Endodermal cell (in vitro differentiated cells): ENCODE measurements around the gene KCNC1. TPM values are rescaled to one million over a fixed set of nuclear protein-coding genes. Genes with fewer than 3 reads are reported as not detected.
A peak's percentile ranks its signal among the peaks of the same experiment; 100 is the strongest.

ENCODE experiments used
- DNase-seq: peaks from one replicate; pipeline ENCODE4 v3.0.0-alpha.2; 2017
- H3K27ac ChIP-seq: 2 replicates; pipeline ENCODE4 v1.5.1; 2013; ENCODE audit warnings: mild to moderate bottlenecking, low read depth, low read length, moderate library complexity
- H3K27me3 ChIP-seq: 2 replicates; pipeline ENCODE4 v1.6.1; 2013; ENCODE audit warnings: mild to moderate bottlenecking, low read length, moderate library complexity; ENCODE audit not compliant: insufficient read depth, control insufficient read depth, poor library complexity, severe bottlenecking
- H3K36me3 ChIP-seq: 2 replicates; pipeline ENCODE4 v1.7.0; 2013; ENCODE audit warnings: mild to moderate bottlenecking, low read length, moderate library complexity; ENCODE audit not compliant: control insufficient read depth, insufficient read depth
- H3K4me1 ChIP-seq: one replicate; pipeline ENCODE4 v1.7.0; 2013; ENCODE audit warnings: low read length; ENCODE audit not compliant: control insufficient read depth, insufficient read depth
- H3K4me3 ChIP-seq: 2 replicates; pipeline ENCODE4 v1.5.1; 2013; ENCODE audit warnings: mild to moderate bottlenecking, low read length, moderate library complexity
- H3K9ac ChIP-seq: 2 replicates; pipeline ENCODE4 v1.6.1; 2013; ENCODE audit warnings: mild to moderate bottlenecking, low read length, moderate library complexity; ENCODE audit not compliant: poor library complexity, severe bottlenecking; ENCODE audit errors: extremely low read depth
- H3K9me3 ChIP-seq: 2 replicates; pipeline ENCODE4 v1.6.1; 2013; ENCODE audit warnings: mild to moderate bottlenecking, low read length, moderate library complexity; ENCODE audit not compliant: control insufficient read depth
- H3K27ac Mint-ChIP-seq: 2 replicates; pipeline ENCODE4 v1.8.0; 2020; ENCODE audit warnings: mixed read lengths
- H3K27me3 Mint-ChIP-seq: 2 replicates; pipeline ENCODE4 v1.8.0; 2021; ENCODE audit warnings: mild to moderate bottlenecking, mixed read lengths; ENCODE audit not compliant: insufficient read depth
- H3K36me3 Mint-ChIP-seq: 2 replicates; pipeline ENCODE4 v1.8.0; 2020; ENCODE audit warnings: low read depth, mixed read lengths
- H3K4me1 Mint-ChIP-seq: 2 replicates; pipeline ENCODE4 v1.8.0; 2020; ENCODE audit warnings: mixed read lengths
- H3K4me3 Mint-ChIP-seq: 2 replicates; pipeline ENCODE4 v1.8.0; 2020; ENCODE audit warnings: mild to moderate bottlenecking, moderate library complexity, mixed read lengths
- H3K9me3 Mint-ChIP-seq: 2 replicates; pipeline ENCODE4 v1.8.0; 2020; ENCODE audit warnings: mild to moderate bottlenecking, mixed read lengths
- CTCF ChIP-seq: fragments of 200-600 bp; sonication (generic); conservative IDR thresholded peaks from 2 replicates; pipeline ENCODE4 v1.5.0; 2021; ENCODE audit warnings: antibody characterized with exemption, mild to moderate bottlenecking
- WGBS, 2 experiments: methylation state at CpG; one replicate each; pipeline versions ENCODE4 v1.1.5 to v1.1.7; 2013; ENCODE audit warnings: missing lambda C conversion rate in 2 of 2, mixed read lengths in 1 of 2; ENCODE audit not compliant: insufficient coverage in 1 of 2, insufficient read length in 1 of 2; 5-methylcytosine and 5-hydroxymethylcytosine counted together
- total RNA-seq, 2 donors: library from RNA; stranded (reverse); fragmentation: NEBNext Ultra II Directional in 1 of 2; extraction: Animal tissue kit (Norgen Biotek cat#: 25700) in 1 of 2; gene quantifications; 2 replicates in 1 of 2; 3 replicates in 1 of 2; pipeline ENCODE4 v1.2.1, GENCODE V29; 2021

The KCNC1 gene
- total RNA-seq, 2 donors from 2014 or later: not detected

GRCh38 chr11:17827006-17827405 lies 92.4 kb downstream of the KCNC1 start:
- Histone ChIP-seq H3K36me3 (no peaks in the 10 kb centered on the region), H3K4me3 (no peak overlapping the region), H3K9me3 (no peaks in the 10 kb centered on the region), H3K9ac (no peak overlapping the region), H3K27ac (no peak overlapping the region), H3K27me3 (no peaks in the 10 kb centered on the region), H3K4me1 (peaks cover 3% of the 10 kb centered on the region)
- TF ChIP-seq CTCF: peak; percentile 69
- 88 to 95% methylated on average over 4 to 5 of the region's 5 CpGs for WGBS, 2 experiments
- H3K27me3 Mint-ChIP-seq: no peaks in the 10 kb centered on the region
- peaks cover 3% of the 10 kb centered on the region for H3K4me1 Mint-ChIP-seq
- H3K9me3 Mint-ChIP-seq: no peaks in the 10 kb centered on the region
- no peak overlapping the region for H3K4me3 Mint-ChIP-seq
- no peak overlapping the region for H3K27ac Mint-ChIP-seq
- peak; percentile 54 for DNase-seq
- no peaks in the 10 kb centered on the region for H3K36me3 Mint-ChIP-seq

DNA sequence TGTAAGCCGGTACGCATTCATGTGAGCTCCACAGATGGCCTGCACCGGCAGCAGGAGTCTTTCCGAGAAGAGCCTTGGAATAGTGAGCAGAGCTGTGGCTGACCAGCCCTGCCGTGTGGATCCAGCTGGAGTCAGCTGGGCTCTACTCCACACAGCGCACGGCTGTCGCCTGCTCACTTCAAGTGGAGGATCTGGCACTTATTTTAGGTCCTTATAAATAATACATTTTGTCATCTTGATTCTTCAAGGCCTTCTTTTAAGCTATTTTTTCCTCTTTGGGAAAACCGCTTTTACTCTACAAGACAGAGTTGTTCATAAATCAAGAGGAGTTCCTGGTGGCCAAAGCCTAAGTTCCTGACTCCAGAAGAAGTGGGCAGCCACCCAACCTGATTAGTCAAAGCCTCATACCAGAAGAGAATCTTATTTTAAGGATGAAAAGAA lies 93.8 kb downstream of the KCNC1 start:
- Histone ChIP-seq H3K4me1 (no peaks in the 10 kb centered on the region), H3K27ac (no peak overlapping the region), H3K9me3 (no peaks in the 10 kb centered on the region), H3K4me3 (no peak overlapping the region), H3K36me3 (no peaks in the 10 kb centered on the region), H3K9ac (no peak overlapping the region), H3K27me3 (no peaks in the 10 kb centered on the region)
- H3K27me3 Mint-ChIP-seq: no peaks in the 10 kb centered on the region
- H3K4me1 Mint-ChIP-seq: peaks cover 4% of the 10 kb centered on the region
- no peaks in the 10 kb centered on the region for H3K9me3 Mint-ChIP-seq
- DNase-seq: no peak
- WGBS, 2 experiments: 89 to 95% methylated on average over 9 of the region's 9 CpGs
- TF ChIP-seq CTCF: no peak
- no peak overlapping the region for H3K4me3 Mint-ChIP-seq
- no peaks in the 10 kb centered on the region for H3K36me3 Mint-ChIP-seq
- no peak overlapping the region for H3K27ac Mint-ChIP-seq

DNA sequence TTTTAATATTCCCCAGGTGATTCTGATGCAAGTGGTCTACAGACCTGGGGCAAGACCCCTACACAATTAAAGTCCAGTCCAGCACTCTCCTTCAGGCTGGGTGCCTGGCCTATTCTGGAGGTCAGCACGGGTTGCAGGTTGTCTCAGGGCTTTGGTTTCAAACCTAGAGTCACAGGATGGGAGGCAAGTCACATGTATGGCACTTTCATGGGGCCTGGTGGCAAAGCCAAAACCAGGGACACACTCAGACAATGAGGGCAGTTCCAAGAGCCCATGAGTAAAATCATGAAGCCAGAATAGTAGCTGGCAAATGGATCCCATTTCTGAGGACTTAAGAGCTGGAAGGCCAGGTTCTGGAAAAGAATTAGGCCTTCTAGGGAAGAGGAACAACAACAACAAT lies 96.6 kb downstream of the KCNC1 start:
- Histone ChIP-seq H3K27ac (no peak overlapping the region), H3K9me3 (no peaks in the 10 kb centered on the region), H3K27me3 (no peaks in the 10 kb centered on the region), H3K4me3 (no peak overlapping the region), H3K36me3 (no peaks in the 10 kb centered on the region), H3K4me1 (no peaks in the 10 kb centered on the region), H3K9ac (no peak overlapping the region)
- Mint-ChIP-seq H3K4me3 (no peak overlapping the region), H3K36me3 (no peaks in the 10 kb centered on the region), H3K4me1 (peaks cover 4% of the 10 kb centered on the region), H3K9me3 (no peaks in the 10 kb centered on the region), H3K27ac (no peak overlapping the region), H3K27me3 (no peaks in the 10 kb centered on the region)
- no peak for TF ChIP-seq CTCF
- no peak for DNase-seq
- 67 to 95% methylated on average over 1 of the region's 1 CpG for WGBS, 2 experiments
